HK-2 (cell line): ENCODE measurements around the gene HPSE2.
"Not testable (repeated sequence)": the region's sequence is repeated elsewhere in the genome, so short reads cannot be mapped to it uniquely, and the experiment has no call there.

Source experiments
- DNase-seq: peaks from one replicate; pipeline ENCODE4 v3.0.0-alpha.2; 2018; ENCODE audit not compliant: unreplicated experiment

The HPSE2 gene

GRCh38 chr10:99005254-99005653, 230.4 kb downstream of the HPSE2 start:
- DNase-seq, result no peak

GRCh38 chr10:99004738-99005137, 230.9 kb downstream of the HPSE2 start:
- no peak for DNase-seq

GRCh38 chr10:99002392-99002791, 233.3 kb downstream of the HPSE2 start:
- DNase-seq, result no peak

- DNase-seq, result no peak
Measured at GRCh38 chr10:98997596-98997995, 238.1 kb downstream of the HPSE2 start.

GRCh38 chr10:98994030-98994429, 241.6 kb downstream of the HPSE2 start:
- DNase-seq, result no peak

GRCh38 chr10:98983751-98984150, 251.9 kb downstream of the HPSE2 start:
- DNase-seq, result not testable (repeated sequence)

GRCh38 chr10:98980353-98980752, 255.3 kb downstream of the HPSE2 start:
- DNase-seq, result no peak

- DNase-seq, result no peak
Measured at GRCh38 chr10:98971464-98971863, 264.2 kb downstream of the HPSE2 start.

- DNase-seq, result no peak
Measured at GRCh38 chr10:98967601-98968000, 268.1 kb downstream of the HPSE2 start.

GRCh38 chr10:98963608-98964007, 272.0 kb downstream of the HPSE2 start:
- no peak for DNase-seq

- DNase-seq, result no peak
Measured at GRCh38 chr10:98959379-98959778, 276.3 kb downstream of the HPSE2 start.

GRCh38 chr10:98957801-98958200, 277.9 kb downstream of the HPSE2 start:
- no peak for DNase-seq

- DNase-seq, result no peak
Measured at GRCh38 chr10:98956576-98957260, 278.9 kb downstream of the HPSE2 start.

GRCh38 chr10:98953251-98953650, 282.4 kb downstream of the HPSE2 start:
- DNase-seq, result no peak

GRCh38 chr10:98951269-98952000, 284.2 kb downstream of the HPSE2 start:
- no peak for DNase-seq

GRCh38 chr10:98950106-98950505, 285.5 kb downstream of the HPSE2 start:
- DNase-seq, result no peak

GRCh38 chr10:98949306-98949705, 286.3 kb downstream of the HPSE2 start:
- DNase-seq, result no peak

GRCh38 chr10:98943681-98944080, 292.0 kb downstream of the HPSE2 start:
- no peak for DNase-seq

GRCh38 chr10:98929709-98930108, 305.9 kb downstream of the HPSE2 start:
- no peak for DNase-seq

GRCh38 chr10:98925651-98926050, 310.0 kb downstream of the HPSE2 start:
- DNase-seq, result no peak

GRCh38 chr10:98924526-98924925, 311.1 kb downstream of the HPSE2 start:
- DNase-seq, result no peak

GRCh38 chr10:98921316-98921715, 314.3 kb downstream of the HPSE2 start:
- DNase-seq, result no peak

GRCh38 chr10:98920807-98921206, 314.8 kb downstream of the HPSE2 start:
- DNase-seq, result no peak
